Measurements from ENCODE around the gene CANT1. TPM values are rescaled to one million over a fixed set of nuclear protein-coding genes. Genes with fewer than 3 reads are reported as not detected.
"Not testable (repeated sequence)": the region's sequence is repeated elsewhere in the genome, so short reads cannot be mapped to it uniquely, and the experiment has no call there.

The CANT1 gene
- total and polyA plus RNA-seq, 2 donors: 20.9 to 32.1 TPM

DNA sequence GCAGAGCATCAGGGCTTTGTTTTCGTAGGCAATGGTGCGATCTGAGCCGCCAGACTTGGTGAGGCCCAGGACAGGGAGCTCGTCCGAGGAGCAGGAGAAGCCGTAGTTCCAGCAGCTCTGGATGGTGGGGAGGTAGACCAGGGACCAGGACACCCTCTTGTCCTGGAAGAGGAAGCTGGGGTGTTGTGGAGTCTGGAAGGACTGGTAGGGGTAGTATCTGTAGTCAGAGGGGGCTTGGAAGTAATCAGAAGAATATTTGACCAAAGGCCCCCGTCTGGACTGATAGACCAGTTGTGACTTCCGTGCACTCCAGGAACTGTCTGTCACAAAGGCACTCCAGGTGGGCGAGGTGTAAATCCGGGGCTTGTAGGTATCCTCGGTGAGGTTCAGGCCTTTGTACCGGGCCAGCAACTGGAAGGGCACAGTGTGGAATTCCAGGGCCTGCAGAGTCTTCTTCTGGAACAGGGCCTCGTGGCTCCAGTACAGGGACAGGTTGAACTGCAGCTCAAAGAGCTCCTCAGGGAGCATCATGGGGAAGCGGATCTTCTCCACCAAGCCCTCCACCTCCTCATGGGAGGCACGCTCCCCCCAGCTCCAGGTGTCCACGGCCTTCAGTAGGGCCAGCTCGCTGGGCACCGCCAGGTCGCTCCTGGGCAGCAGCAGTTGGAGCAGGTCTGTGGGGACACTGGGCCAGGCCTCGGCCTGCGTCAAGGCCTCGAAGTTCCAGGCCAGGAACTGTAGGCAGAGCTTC, 37.6 kb downstream of the CANT1 start:
- Histone ChIP-seq H3K4me1 (ENCODE audit: insufficient read depth) (no peaks in the 10 kb centered on the region), H3K4me3 (ENCODE audit: low read depth, low read length) (no peak overlapping the region), H3K36me3 (ENCODE audit: insufficient read depth) (no peaks in the 10 kb centered on the region), H3K27ac (ENCODE audit: low read depth) (no peak overlapping the region)
- no peak for DNase-seq (ENCODE audit: extremely low spot score)
- WGBS: 84% methylated on average over 22 of the region's 22 CpGs

DNA sequence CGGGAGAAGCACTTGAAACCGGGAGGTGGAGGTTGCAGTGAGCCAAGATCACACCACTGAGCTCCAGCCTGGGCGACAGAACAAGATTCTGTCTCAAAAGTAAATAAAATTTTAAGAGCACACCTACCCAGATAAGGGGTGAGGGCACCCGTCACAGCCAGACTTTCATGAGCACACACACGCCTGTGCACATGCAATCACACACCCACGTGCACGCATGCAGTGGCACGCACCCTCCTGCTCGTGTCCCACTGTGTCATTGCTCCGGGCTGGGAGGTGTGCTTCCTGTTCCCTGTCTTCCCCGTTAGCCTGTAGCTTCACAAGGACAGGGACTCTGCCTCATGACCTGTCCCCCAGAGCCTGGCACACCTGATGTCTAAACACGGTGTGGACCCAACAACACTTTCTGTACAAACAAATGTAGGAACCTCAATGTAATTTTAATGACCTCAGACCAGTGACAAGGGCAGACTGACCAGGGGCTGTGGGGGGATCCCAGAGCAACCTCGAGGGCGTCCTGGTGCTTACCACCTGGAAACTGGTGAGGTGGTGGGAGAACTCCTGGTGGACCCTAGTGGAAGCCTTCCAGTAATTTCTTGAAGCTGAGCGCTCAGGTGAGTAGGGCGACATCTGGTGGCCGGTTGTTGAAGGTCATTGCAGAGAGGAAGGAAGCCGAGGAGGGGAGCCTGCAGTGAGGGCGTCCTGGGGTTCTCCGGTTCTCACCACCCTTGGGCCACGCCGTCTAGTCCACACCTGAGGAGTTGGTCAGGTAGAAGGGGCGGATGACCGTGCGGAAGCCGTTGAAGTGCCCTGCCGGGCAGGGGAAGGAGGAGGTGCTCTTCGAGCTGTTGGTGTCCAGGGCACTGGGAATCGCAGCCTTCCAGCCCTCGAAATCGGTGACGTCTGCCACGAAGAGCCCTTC, 38.5 kb downstream of the CANT1 start:
- H3K36me3 ChIP-seq (ENCODE audit: insufficient read depth): no peaks in the 10 kb centered on the region
- no peaks in the 10 kb centered on the region for H3K4me1 ChIP-seq (ENCODE audit: insufficient read depth)
- WGBS: 37% methylated on average over 33 of the region's 33 CpGs
- no peak overlapping the region for H3K27ac ChIP-seq (ENCODE audit: low read depth)
- DNase-seq (ENCODE audit: extremely low spot score): no peak
- H3K4me3 ChIP-seq (ENCODE audit: low read depth, low read length): no peak overlapping the region

DNA sequence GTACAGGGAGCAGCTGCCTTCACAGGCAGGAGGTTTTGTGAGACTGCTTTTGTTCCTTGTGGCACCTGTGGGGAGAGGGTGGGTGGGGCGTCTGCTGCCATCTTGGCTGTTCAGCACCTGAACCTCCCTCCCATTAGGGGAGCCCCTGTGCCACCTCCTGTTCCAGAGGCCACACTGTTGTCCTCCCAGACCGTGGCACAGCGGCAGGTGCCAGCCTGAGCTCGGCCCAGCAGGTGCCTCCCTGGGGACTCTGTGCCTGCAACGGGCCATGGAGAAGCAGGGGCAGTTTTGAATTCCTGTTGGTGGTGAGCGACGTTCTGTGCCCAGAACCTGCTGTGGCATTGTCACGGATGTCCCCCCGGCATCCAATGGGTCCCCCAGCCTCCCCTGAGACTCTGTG, 39.7 kb downstream of the CANT1 start:
- Histone ChIP-seq H3K4me3 (ENCODE audit: low read depth, low read length) (no peak overlapping the region), H3K27ac (ENCODE audit: low read depth) (no peak overlapping the region), H3K4me1 (ENCODE audit: insufficient read depth) (no peaks in the 10 kb centered on the region), H3K36me3 (ENCODE audit: insufficient read depth) (no peaks in the 10 kb centered on the region)
- DNase-seq (ENCODE audit: extremely low spot score): no peak
- WGBS: 95% methylated on average over 9 of the region's 9 CpGs

DNA sequence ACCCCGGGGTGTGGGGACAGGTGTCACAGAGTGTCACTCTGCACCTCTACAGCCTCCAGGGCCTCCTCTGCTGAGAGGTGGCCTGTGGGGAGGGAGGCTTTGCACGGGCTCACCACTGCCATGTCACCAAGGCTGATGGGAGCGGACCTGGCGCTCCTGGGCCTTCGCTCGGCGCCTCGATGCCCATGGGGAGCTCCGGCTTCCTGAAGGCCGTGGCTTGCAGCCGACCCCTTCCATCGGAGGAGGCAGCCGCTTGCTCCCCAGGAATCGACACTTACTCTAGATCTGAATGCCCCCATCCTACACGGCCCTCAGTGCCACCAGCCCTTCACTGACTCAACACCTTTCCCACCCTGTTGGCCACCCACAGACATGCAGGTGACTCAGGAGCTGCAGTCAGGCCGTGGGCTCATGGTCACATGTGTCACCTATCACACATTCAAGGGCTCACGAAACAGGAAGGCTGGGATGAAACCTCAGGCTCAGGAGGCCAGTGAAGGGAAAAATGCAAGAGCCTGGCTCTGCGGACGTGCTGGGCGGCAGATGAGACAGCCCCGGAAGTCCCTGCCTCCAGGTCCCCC, 41.7 kb downstream of the CANT1 start:
- H3K4me1 ChIP-seq (ENCODE audit: insufficient read depth): no peaks in the 10 kb centered on the region
- no peak overlapping the region for H3K27ac ChIP-seq (ENCODE audit: low read depth)
- WGBS: 93% methylated on average over 21 of the region's 21 CpGs
- H3K36me3 ChIP-seq (ENCODE audit: insufficient read depth): no peaks in the 10 kb centered on the region
- DNase-seq (ENCODE audit: extremely low spot score): no peak
- no peak overlapping the region for H3K4me3 ChIP-seq (ENCODE audit: low read depth, low read length)

DNA sequence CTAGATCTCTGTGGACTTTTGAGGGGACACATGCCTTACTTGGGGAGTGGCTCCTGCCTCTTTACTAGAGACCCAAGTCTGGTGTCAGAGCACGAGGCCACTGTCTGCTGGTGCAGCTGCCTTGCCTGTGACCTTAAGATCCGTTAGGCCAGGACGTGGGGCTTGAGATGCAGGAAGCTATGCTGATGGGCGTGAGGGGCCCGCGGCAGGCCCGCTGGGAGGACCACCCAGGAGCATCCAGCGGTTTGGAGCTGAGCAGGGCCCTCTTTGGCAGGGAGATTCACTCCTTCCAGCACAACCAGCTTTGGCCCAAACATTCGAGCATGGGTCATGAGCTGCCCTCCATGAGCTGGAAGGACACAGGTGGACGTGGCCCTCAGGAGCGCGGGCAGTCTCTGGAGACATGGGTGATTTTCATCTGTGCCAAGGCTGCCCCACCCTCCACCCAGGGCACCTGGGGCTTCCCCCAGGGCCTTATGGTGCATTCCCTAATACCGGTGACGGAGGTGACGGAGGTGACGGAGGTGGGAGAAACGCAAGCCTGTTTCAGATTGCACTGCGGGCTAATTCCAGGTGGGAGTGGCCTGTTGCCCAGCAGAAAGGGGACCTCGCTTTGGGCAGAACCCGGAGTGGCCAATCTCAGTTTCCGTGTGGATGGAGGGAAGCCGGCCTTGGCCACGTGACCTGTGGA, 42.5 kb downstream of the CANT1 start:
- 80% methylated on average over 23 of the region's 23 CpGs for whole genome bisulfite sequencing

DNA sequence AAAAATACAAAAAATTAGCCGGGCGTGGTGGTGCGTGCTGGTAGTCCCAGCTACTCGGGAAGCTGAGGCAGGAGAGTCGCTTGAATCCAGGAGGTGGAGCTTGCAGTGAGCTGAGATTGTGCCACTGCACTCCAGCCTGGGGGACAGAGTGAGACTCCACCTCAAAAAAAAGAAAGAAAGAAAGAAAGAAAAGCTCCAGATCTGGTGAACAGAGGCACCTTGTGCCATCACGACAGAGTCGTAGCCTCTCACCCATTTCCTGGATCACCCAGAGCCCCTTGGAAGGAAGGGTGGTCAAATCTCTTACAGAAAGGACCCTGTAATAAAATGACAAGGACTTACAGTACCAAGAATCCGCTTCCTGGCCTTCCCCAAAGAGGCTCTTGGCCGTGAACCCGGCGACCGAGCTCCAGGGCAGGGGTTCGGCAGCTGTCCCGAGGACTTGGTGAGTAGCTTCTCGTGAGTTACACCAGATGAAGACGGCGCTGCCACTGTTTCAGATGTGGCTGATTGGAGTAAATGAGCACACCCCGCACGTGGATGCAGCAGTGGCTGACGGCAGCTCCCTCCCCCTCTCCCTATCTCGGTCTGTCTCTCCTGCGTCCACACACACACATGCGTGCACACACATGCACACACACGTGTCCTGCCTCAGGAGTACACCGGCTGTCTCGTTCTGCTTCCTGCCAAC, 43.3 kb downstream of the CANT1 start:
- Histone ChIP-seq H3K4me1 (ENCODE audit: insufficient read depth) (no peaks in the 10 kb centered on the region), H3K36me3 (ENCODE audit: insufficient read depth) (no peaks in the 10 kb centered on the region), H3K4me3 (ENCODE audit: low read depth, low read length) (no peak overlapping the region), H3K27ac (ENCODE audit: low read depth) (no peak overlapping the region)
- DNase-seq (ENCODE audit: extremely low spot score): no peak
- 79% methylated on average over 26 of the region's 26 CpGs for WGBS

More for the DNA sequence above, 42.5 kb downstream of the CANT1 start:
- Histone ChIP-seq H3K36me3 (ENCODE audit: insufficient read depth) (no peaks in the 10 kb centered on the region), H3K4me1 (ENCODE audit: insufficient read depth) (no peaks in the 10 kb centered on the region), H3K27ac (ENCODE audit: low read depth) (no peak overlapping the region), H3K4me3 (ENCODE audit: low read depth, low read length) (no peak overlapping the region)
- DNase-seq (ENCODE audit: extremely low spot score): no peak

DNA sequence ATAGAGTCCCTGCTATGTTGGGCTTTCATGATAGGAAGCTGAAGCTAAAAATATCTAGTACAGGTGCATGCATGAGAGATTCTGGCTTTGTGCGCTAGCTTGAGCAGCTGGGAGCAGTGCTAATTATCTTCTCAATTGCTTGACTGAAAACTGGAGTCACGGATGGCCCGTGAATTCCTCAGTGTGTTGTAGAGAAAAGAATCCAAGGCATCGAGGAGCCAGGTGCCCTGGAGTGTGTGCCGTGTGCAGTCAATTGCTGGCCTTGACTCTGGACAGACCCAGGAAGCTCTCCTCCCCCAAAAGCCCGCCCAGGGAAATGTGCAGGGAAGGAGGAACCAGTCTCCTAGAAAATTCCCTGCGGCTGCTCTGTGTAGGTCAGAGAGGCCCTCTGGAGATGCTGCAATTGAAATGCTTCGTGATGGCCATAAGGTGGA, 44.1 kb downstream of the CANT1 start:
- no peak for DNase-seq (ENCODE audit: extremely low spot score)
- WGBS: 84% methylated on average over 8 of the region's 8 CpGs
- Histone ChIP-seq H3K4me3 (ENCODE audit: low read depth, low read length) (no peak overlapping the region), H3K36me3 (ENCODE audit: insufficient read depth) (no peaks in the 10 kb centered on the region), H3K4me1 (ENCODE audit: insufficient read depth) (no peaks in the 10 kb centered on the region), H3K27ac (ENCODE audit: low read depth) (no peak overlapping the region)

DNA sequence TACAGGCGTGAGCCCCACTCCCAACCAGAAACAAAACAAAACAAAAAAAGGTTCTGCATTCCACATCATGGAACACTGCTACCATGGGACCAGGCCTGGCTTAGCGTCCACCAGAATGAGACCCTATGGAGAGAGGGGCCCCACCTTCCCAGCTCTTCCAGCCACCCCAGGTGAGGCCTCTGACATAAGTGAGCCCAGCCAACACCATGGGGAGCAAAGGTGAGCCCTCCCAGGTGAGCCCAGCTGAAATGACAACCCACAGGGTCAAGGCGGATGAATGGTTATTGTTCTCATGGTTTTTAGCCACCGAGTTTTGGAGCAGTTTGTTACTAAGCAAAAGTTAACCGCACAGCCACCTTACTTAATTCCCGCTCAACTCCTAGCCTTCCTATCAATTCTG, 46.2 kb downstream of the CANT1 start:
- Histone ChIP-seq H3K27ac (ENCODE audit: low read depth) (no peak overlapping the region), H3K4me3 (ENCODE audit: low read depth, low read length) (no peak overlapping the region), H3K4me1 (ENCODE audit: insufficient read depth) (no peaks in the 10 kb centered on the region), H3K36me3 (ENCODE audit: insufficient read depth) (no peaks in the 10 kb centered on the region)
- DNase-seq (ENCODE audit: extremely low spot score): no peak
- 94% methylated on average over 6 of the region's 6 CpGs for WGBS

DNA sequence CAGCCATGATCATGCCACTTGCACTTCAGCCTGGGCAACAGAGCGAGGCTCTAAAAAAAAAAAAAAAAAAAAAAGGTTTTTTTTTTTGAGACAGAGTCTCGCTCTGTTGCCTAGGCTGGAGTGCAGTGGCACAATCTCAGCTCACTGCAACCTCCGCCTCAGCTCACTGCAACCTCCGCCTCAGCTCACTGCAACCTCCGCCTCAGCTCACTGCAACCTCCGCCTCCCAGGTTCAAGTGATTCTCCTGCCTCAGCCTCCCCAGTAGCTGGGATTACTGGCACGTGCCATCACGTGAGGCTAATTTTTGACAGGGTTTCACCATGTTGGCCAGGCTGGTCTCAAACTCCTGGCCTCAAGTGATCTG, 46.6 kb downstream of the CANT1 start:
- H3K27ac ChIP-seq (ENCODE audit: low read depth); DNase-seq (ENCODE audit: extremely low spot score); H3K4me3 ChIP-seq (ENCODE audit: low read depth, low read length); H3K36me3 ChIP-seq (ENCODE audit: insufficient read depth); H3K4me1 ChIP-seq (ENCODE audit: insufficient read depth): not testable (repeated sequence)
- WGBS: 96% methylated on average over 8 of the region's 8 CpGs

DNA sequence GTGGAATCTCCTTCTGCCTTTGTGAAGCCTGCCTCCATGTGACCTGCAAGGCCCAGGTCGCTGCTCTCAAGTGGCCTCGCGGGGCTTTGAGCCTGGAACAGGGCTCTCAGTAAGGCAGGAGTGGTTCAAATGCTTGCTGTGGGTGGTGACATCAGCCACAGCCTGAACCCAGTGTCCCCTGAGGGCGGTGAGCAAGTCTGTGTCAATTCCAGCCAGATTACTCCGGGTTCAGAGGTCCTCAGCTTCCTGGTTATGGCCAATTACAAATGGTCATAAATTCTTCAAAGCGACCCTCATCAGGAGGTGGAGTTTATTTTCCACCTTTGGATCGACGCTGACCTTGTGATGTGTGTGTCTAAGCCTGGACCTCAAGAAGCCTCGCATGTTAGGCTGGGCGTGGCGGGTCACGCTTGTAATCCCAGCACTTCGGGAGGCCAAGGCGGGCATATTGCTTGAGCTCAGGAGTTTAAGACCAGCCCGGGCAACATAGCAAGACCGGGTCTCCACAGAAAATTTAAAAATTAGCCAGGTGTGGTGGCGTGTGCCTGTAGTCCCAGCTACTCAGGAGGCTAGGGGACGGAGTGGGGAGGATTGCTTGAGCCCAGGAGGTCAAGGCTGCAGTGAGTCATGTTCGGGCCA, 47.1 kb downstream of the CANT1 start:
- H3K4me3 ChIP-seq (ENCODE audit: low read depth, low read length): no peak overlapping the region
- no peak for DNase-seq (ENCODE audit: extremely low spot score)
- 81% methylated on average over 19 of the region's 19 CpGs for WGBS
- H3K4me1 ChIP-seq (ENCODE audit: insufficient read depth): no peaks in the 10 kb centered on the region
- no peaks in the 10 kb centered on the region for H3K36me3 ChIP-seq (ENCODE audit: insufficient read depth)
- no peak overlapping the region for H3K27ac ChIP-seq (ENCODE audit: low read depth)

DNA sequence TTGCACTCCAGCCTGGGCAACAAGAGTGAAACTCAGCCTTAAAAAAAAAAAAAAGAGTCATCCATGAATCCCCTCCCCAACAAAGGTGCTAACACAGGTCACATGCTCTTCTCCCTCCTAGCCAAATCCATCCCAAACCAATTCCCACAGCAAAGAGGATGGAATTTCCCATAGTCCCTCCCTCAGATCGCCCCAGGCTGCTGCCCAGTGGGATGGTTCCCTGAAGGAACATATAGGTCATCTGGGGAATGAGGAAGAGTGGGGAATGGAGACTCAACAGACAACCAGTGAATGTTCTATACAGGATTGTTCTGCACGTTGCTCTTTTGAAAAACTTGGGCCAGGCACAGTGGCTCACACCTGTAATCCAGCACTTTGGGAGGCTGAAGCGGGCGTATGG, 48.0 kb downstream of the CANT1 start:
- Histone ChIP-seq H3K36me3 (ENCODE audit: insufficient read depth) (no peaks in the 10 kb centered on the region), H3K4me1 (ENCODE audit: insufficient read depth) (no peaks in the 10 kb centered on the region), H3K4me3 (ENCODE audit: low read depth, low read length) (no peak overlapping the region), H3K27ac (ENCODE audit: low read depth) (no peak overlapping the region)
- DNase-seq (ENCODE audit: extremely low spot score): no peak
- WGBS: 95% methylated on average over 4 of the region's 4 CpGs

DNA sequence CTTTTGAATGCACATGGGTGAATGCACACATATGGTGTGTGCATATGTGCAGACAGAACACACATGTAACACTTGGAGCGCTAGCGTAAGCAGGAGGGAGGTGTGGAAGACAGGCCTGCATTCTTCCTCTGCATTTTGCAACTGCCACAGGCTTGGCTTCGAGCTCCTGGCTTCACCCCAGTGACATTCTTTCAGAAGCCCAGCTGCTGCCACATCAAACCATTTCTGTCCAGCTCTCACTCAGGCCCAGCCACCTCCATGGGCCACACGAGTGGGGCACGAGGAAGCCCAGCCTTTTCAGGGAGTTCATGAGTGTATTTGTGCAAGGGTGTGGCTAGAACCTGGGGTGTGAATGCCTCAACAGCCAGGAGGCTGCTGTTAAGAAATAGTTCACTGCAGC, 48.6 kb downstream of the CANT1 start:
- Histone ChIP-seq H3K36me3 (ENCODE audit: insufficient read depth) (no peaks in the 10 kb centered on the region), H3K27ac (ENCODE audit: low read depth) (no peak overlapping the region), H3K4me3 (ENCODE audit: low read depth, low read length) (no peak overlapping the region), H3K4me1 (ENCODE audit: insufficient read depth) (no peaks in the 10 kb centered on the region)
- WGBS: 51% methylated on average over 5 of the region's 5 CpGs
- no peak for DNase-seq (ENCODE audit: extremely low spot score)

DNA sequence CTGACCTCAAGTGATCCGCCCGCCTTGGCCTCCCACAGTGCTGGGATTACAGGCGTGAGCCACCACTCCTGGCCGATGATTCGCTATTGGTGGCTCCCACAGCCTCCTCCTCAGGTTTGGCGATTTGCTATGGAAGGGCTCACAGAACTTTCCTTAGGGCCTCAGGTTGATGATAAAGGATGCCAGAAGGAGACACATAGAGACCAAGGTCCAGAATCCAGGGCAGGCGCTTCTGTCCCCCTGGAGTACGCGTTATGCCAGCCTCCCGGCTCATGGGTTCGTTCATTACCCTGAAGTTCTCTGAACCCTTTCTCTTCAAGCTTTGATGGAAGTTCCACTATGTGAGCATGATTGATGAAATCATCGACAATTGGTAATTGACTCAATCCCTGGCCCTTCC, 49.8 kb downstream of the CANT1 start:
- Histone ChIP-seq H3K27ac (ENCODE audit: low read depth) (no peak overlapping the region), H3K36me3 (ENCODE audit: insufficient read depth) (no peaks in the 10 kb centered on the region), H3K4me3 (ENCODE audit: low read depth, low read length) (no peak overlapping the region), H3K4me1 (ENCODE audit: insufficient read depth) (no peaks in the 10 kb centered on the region)
- 95% methylated on average over 12 of the region's 12 CpGs for WGBS
- DNase-seq (ENCODE audit: extremely low spot score): no peak
